SK-N-MC (cell line): Measurements from ENCODE around the gene SOX5.

Source experiments
- EZH2 ChIP-seq: fragments of 200-600 bp; sonication (generic); IDR thresholded peaks from one replicate; pipeline ENCODE4 v1.6.1; 2017; ENCODE audit warnings: antibody characterized with exemption
- POLR2AphosphoS5 ChIP-seq: IDR thresholded peaks from 2 replicates; pipeline ENCODE4 v1.6.1; 2012; ENCODE audit warnings: mild to moderate bottlenecking, low read depth, low read length, borderline replicate concordance

- no peak for TF ChIP-seq EZH2
- no peak for TF ChIP-seq POLR2AphosphoS5
Measured at GRCh38 chr12:23621900-23622299, 327.6 kb downstream of the SOX5 start.
